HG02885 (cell line): ENCODE results near the gene SOX1.

Experiments
- ATAC-seq: cut with Tn5 transposase; IDR thresholded peaks from one replicate; pipeline ENCODE4 v1.9.1; 2021; ENCODE audit warnings: mild to moderate bottlenecking; ENCODE audit not compliant: unreplicated experiment, poor library complexity

Gene SOX1

GRCh38 chr13:112071723-112072533 lies 5.0 kb downstream of the SOX1 start:
- ATAC-seq, result no peak

- ATAC-seq, result no peak
Observed at GRCh38 chr13:112072534-112073244, 5.7 kb downstream of the SOX1 start.

- no peak for ATAC-seq
Observed at GRCh38 chr13:112073245-112074138, 6.5 kb downstream of the SOX1 start.

- no peak for ATAC-seq
Observed at GRCh38 chr13:112074139-112074865, 7.4 kb downstream of the SOX1 start.

GRCh38 chr13:112077729-112078128 lies 10.8 kb downstream of the SOX1 start:
- ATAC-seq, result no peak

- no peak for ATAC-seq
Observed at GRCh38 chr13:112078216-112078615, 11.3 kb downstream of the SOX1 start.

- ATAC-seq, result no peak
Observed at GRCh38 chr13:112078879-112079531, 12.1 kb downstream of the SOX1 start.

- ATAC-seq, result no peak
Observed at GRCh38 chr13:112079696-112080095, 12.7 kb downstream of the SOX1 start.

- no peak for ATAC-seq
Observed at GRCh38 chr13:112083971-112084370, 17.0 kb downstream of the SOX1 start.

GRCh38 chr13:112092453-112092852 lies 25.5 kb downstream of the SOX1 start:
- no peak for ATAC-seq

- no peak for ATAC-seq
Observed at GRCh38 chr13:112095354-112095753, 28.4 kb downstream of the SOX1 start.

- ATAC-seq, result no peak
Observed at GRCh38 chr13:112096959-112097358, 30.0 kb downstream of the SOX1 start.

GRCh38 chr13:112097770-112098169 lies 30.8 kb downstream of the SOX1 start:
- no peak for ATAC-seq

- ATAC-seq, result no peak
Observed at GRCh38 chr13:112098699-112099098, 31.8 kb downstream of the SOX1 start.

- ATAC-seq, result no peak
Observed at GRCh38 chr13:112101360-112101930, 34.5 kb downstream of the SOX1 start.

GRCh38 chr13:112102243-112102642 lies 35.3 kb downstream of the SOX1 start:
- ATAC-seq, result no peak

GRCh38 chr13:112103260-112103838 lies 36.4 kb downstream of the SOX1 start:
- ATAC-seq, result no peak

- no peak for ATAC-seq
Observed at GRCh38 chr13:112103961-112104880, 37.3 kb downstream of the SOX1 start.
